GM18526 (cell line): ENCODE measurements around the gene ENKD1.
A peak's percentile ranks its signal among the peaks of the same experiment; 100 is the strongest.

Experiments
- POLR2A ChIP-seq: IDR thresholded peaks from 3 replicates; pipeline ENCODE4 v1.6.1; 2011; ENCODE audit not compliant: insufficient read length; ENCODE audit errors: extremely low read depth

Gene ENKD1

GRCh38 chr16:67659675-67660563 is 6.6 kb downstream of the ENKD1 start, which contains the start of gene ACD:
Gene ACD, minus strand, starts transcription at chr16:67660260. Its CDS starts 40 bp downstream, at chr16:67660220.
- peak; percentile 91 for TF ChIP-seq POLR2A

DNA sequence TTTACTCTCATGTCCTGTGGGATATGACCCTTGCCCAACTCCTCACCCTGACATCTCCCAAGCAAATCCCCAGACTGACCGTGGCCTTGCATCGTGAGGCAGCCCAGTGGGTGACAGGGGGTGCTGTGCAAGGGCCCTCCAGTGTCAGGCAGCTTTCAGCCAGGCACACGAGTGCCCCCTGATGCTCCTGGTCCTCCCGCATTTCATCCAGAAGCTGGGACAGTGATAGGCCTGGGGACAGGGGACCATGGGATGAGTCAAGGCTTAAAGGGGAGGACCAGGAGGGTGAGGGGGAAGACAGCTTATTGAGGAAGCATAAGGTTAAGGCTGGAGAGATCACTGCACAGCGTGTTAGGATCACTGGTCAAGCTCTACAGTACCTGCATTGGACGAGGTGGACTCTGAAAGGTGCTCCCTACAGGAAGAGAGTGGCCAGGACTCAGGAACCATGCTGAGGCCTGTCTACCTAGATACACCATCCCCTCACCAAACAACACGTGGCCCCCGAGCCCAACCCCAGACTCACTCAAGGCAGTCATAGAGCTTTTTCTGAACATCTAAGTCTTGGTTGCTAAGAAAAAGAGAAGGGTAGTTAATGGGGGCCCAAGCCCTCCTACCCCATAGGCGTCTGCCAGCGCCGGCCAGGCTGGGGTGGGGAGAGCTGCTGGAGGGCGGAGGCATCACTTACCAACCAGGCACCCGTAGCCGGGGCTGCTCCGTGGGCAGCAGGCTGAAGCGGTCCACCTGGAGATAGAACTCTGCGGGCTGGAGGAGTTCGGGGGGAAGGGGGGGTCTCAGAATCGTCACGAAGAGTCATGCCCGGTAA is 7.5 kb downstream of the ENKD1 start:
- no peak for TF ChIP-seq POLR2A

DNA sequence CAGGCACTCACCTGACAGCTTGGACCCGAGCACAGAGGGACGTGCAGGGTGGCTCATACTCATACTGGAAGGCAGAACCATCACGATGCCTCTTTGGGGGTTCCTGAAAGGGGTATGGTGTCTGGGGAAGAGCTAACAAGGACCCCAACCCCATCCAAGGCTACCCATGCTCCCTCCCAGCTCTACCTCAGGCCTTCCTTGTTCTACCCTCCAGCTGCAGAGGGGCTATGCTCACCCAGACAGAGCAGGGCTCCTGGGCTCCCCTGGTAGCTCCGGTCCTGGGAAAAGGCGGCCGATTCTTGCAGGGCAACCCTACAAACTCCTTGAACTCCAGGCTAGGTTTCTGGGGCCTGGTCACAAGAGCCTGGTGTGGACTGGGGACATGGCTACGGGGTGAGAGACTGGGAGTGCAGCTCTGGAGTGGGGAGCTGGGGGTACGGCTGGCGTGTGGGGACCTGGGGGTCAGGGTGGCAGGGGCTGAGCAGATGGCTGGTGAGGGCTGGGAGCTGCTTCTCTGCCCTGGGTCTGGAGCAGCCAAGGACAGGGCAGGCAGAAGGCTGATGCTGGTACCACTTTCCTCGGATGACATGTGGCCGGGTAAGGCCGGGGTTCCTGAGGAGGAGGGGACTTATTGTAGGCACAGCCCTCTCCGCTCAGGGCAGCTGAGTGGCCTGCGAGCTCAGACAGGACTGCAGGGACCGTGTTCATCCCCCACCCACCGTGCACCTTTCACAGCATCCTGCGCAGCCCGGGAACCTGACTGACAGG is 8.6 kb downstream of the ENKD1 start:
- no peak for TF ChIP-seq POLR2A

DNA sequence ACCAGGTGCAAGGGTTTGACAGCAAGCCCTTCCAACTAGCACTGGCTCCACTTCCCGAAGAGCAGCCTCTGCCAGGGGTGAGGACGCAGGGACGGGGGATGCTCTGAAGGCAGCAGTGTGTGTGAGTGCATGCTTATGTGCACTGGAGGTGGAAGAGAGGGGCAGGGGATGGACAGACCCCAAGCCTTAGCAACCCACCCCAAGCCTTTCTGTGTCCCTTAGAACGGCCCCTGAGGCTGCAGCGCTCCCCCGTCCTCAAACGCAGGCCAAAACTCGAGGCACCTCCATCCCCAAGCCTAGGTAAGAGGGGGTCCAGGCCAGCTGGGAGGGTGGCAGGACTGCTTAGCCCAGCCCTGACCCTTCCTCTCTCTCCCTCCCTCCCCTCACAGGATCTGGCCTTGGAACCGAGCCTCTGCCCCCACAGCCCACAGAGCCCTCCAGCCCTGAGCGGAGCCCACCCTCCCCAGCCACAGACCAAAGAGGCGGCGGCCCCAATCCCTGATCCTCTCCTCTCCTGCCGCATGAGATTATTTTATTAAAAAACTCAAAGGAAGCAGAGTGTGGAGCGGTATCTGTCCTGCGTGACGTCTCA is 9.4 kb downstream of the ENKD1 start:
- TF ChIP-seq POLR2A: no peak

- TF ChIP-seq POLR2A: no peak
These were observed 10.1 kb downstream of the ENKD1 start for GRCh38 chr16:67656344-67657016.

DNA sequence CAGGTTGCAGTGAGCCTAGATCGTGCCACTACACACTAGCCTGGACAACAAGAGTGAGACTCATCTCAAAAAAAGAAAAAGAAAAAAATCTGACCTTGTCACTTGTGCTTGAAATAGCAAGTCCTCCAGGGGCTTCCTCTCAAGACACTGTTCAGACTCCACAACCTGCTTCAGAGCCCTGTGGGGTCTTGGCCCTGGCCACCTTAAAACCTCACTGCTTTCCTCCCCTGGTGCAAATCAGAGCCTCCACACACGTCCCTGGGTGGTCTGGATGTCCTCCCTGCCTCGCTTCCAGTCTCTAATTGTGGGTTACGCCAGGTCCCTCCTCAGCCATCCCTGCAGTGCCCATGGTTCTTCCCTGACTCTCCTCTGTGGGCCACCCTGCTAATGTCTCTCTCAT is 11.2 kb downstream of the ENKD1 start:
- TF ChIP-seq POLR2A: no peak

DNA sequence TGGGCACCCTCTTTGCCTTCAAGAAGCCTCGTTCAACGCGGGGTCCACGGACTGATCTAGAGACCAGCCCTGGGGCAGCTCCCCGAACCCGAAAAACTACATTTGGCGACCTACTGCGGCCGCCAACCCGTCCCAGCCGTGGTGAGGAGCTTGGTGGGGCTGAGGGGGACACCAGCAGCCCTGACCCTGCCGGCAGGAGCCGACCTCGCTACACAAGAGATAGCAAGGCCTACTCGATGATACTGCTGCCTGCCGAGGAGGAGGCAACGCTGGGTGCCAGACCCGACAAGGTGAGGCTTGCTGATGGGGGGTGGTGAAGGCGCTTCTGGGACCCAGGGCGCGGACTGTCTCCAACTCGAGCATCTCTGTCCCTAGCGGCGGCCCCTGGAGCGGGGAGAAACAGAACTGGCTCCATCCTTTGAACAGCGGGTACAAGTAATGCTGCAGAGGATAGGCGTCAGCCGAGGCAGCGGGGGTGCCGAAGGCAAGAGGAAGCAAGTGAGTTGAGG is 12.1 kb downstream of the ENKD1 start:
- TF ChIP-seq POLR2A: no peak

- TF ChIP-seq POLR2A: no peak
These were observed 12.7 kb downstream of the ENKD1 start for GRCh38 chr16:67653789-67654402.

DNA sequence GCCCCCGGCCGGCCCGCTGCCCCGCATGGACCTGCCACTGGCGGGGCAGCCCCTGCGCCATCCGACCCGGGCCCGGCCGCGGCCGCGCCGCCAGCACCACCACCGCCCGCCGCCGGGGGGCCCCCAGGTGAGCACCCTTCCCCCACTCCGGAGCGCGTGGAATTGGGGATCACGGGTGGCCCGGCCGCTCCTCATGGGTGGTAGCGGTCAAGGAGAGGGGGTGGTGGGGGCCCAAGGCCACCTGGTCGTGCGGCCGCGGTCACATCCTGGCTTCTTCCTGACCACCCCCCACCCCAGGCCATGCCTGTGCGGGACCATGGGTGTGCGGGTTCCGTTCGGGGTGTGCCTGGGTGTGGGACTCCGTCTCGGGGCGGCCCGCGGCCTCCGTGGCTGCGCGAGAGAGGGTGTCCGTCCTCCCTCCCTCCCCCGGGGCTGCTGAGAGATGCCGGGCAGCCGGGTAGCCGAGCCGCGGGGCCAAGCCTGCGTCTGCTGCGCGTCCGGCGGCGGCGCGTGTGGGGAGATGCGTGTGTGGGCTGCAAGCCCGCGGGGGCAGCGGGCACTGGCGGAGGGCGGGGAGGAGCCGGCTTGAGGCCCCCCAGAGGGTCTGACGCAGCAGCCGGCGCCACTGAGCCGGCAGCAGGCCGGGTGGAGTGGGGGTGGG is 13.3 kb downstream of the ENKD1 start:
- no peak for TF ChIP-seq POLR2A

- TF ChIP-seq POLR2A: no peak
These were observed 13.9 kb downstream of the ENKD1 start for GRCh38 chr16:67652578-67653127.

GRCh38 chr16:67651847-67652246 is 14.7 kb downstream of the ENKD1 start:
- TF ChIP-seq POLR2A: no peak

GRCh38 chr16:67651039-67651438 is 15.5 kb downstream of the ENKD1 start:
- no peak for TF ChIP-seq POLR2A

- no peak for TF ChIP-seq POLR2A
These were observed 16.5 kb downstream of the ENKD1 start for GRCh38 chr16:67650023-67650422.
